HepG2 (cell line): ENCODE data around the gene ACBD6. TPM values are rescaled to one million over a fixed set of nuclear protein-coding genes. Genes with fewer than 3 reads are reported as not detected.

Source experiments
- ATAC-seq: fragments of 200-7000 bp; cut with Tn5 transposase; 3 replicates; pipeline ENCODE4 v1.9.1; 2020; ENCODE audit warnings: mild to moderate bottlenecking, moderate library complexity
- BruUV-seq: library from RNA; stranded (reverse); fragments of 400-500 nt; replicated peaks from 2 replicates; lab custom pipeline; 2021; lab: Mats Ljungman, UMichigan
- CTCF ChIA-PET: fragments of 300-600 bp; formaldehyde crosslinking; extraction: SDS; loops from one replicate; lab custom pipeline; 2021; ENCODE audit warnings: low total read pairs, inconsistent platforms, low intra/inter-chr PET ratio; lab: Yijun Ruan, JAX
- POLR2A ChIA-PET: fragments of 350-600 bp; sonication (Branson Sonifier 250); formaldehyde crosslinking; loops from one replicate; lab custom pipeline; 2020; ENCODE audit warnings: antibody characterized with exemption, inconsistent platforms; lab: Yijun Ruan, JAX
- DNase-seq: peaks from one replicate; pipeline ENCODE4 v3.0.0-alpha.2; 2015; ENCODE audit warnings: low spot score
- FAIRE-seq: peaks from 3 replicates; lab custom pipeline; 2011; peaks lifted over from hg19 to GRCh38; lab: Jason Lieb, UNC
- H2AFZ ChIP-seq: one replicate; pipeline ENCODE4 v1.6.1; 2011; ENCODE audit warnings: low read length, inconsistent platforms
- H3K27ac ChIP-seq: fragments of 300-600 bp; 3 replicates; pipeline ENCODE4 v1.8.0; 2011; ENCODE audit warnings: mixed run types, mild to moderate bottlenecking, mixed read lengths, low read length, inconsistent platforms; ENCODE audit not compliant: insufficient read depth; ENCODE audit errors: extremely low read length
- H3K27me3 ChIP-seq, 2 experiments: fragments of 200-600 bp in 1 of 2; 2 replicates in 1 of 2; 3 replicates in 1 of 2; pipeline versions ENCODE4 v1.6.0 to v1.8.0; 2011; ENCODE audit warnings: low read length in 2 of 2, mild to moderate bottlenecking in 2 of 2, moderate library complexity in 2 of 2, inconsistent platforms in 1 of 2; ENCODE audit not compliant: insufficient read depth in 2 of 2, control insufficient read depth in 1 of 2
- H3K36me3 ChIP-seq, 2 experiments: fragments of 200-600 bp in 1 of 2; replicated peaks in 1 of 2; 2 replicates in 1 of 2; 3 replicates in 1 of 2; pipeline versions ENCODE4 v1.5.1 to v1.8.0; 2011; ENCODE audit warnings: low read length in 2 of 2, inconsistent platforms in 1 of 2; ENCODE audit not compliant: insufficient read depth in 2 of 2, control insufficient read depth in 1 of 2
- H3K4me1 ChIP-seq: 2 replicates; pipeline ENCODE4 v1.5.1; 2012; ENCODE audit warnings: low read length, inconsistent platforms; ENCODE audit not compliant: insufficient read depth
- H3K4me2 ChIP-seq: 2 replicates; pipeline ENCODE4 v1.6.0; 2011; ENCODE audit warnings: low read depth, low read length, inconsistent platforms
- H3K4me3 ChIP-seq, 3 experiments: fragments of 200-600 bp in 1 of 3; sonication (generic), shearing (Covaris generic) in 1 of 3; replicated peaks in 1 of 3; 2 replicates each; pipeline ENCODE4 v1.5.1; 2011 to 2016; ENCODE audit warnings: low read length in 3 of 3, inconsistent platforms in 2 of 3, low read depth in 2 of 3, mild to moderate bottlenecking in 2 of 3, control low read depth in 1 of 3, mixed read lengths in 1 of 3; ENCODE audit not compliant: insufficient read depth in 1 of 3
- H3K79me2 ChIP-seq: one replicate; pipeline ENCODE4 v1.6.1; 2011; ENCODE audit warnings: low read length, inconsistent platforms; ENCODE audit not compliant: insufficient read depth
- H3K9ac ChIP-seq: 2 replicates; pipeline ENCODE4 v1.6.0; 2011; ENCODE audit warnings: mild to moderate bottlenecking, low read depth, low read length, inconsistent platforms; ENCODE audit not compliant: insufficient read depth
- H3K9me3 ChIP-seq: 2 replicates; pipeline ENCODE4 v1.5.1; 2012; ENCODE audit warnings: mild to moderate bottlenecking, low read length
- H4K20me1 ChIP-seq: 2 replicates; pipeline ENCODE4 v1.6.0; 2011; ENCODE audit warnings: inconsistent platforms, mild to moderate bottlenecking, low read length, moderate library complexity; ENCODE audit not compliant: insufficient read depth
- BRCA1 ChIP-seq: sonication (generic); formaldehyde crosslinking; IDR thresholded peaks from 2 replicates; pipeline ENCODE4 v1.4.0; 2020; ENCODE audit warnings: missing genetic modification reagents
- NRL ChIP-seq: sonication (generic); formaldehyde crosslinking; IDR thresholded peaks from 2 replicates; pipeline ENCODE4 v1.5.0; 2020; ENCODE audit warnings: missing genetic modification reagents, mild to moderate bottlenecking, moderate library complexity, borderline replicate concordance
- RAD21 ChIP-seq: fragments of 450-650 bp; formaldehyde crosslinking; IDR thresholded peaks from 2 replicates; pipeline ENCODE4 v1.5.0; 2020; ENCODE audit warnings: mild to moderate bottlenecking
- U2AF1 ChIP-seq: fragments of 200-400 bp; formaldehyde crosslinking; optimal IDR thresholded peaks from 2 replicates; pipeline ENCODE3; 2017; ENCODE audit warnings: mild to moderate bottlenecking, low read depth, low read length
- ZNF337 ChIP-seq: sonication (generic); formaldehyde crosslinking; IDR thresholded peaks from 2 replicates; pipeline ENCODE4 v1.5.1; 2020; ENCODE audit warnings: missing genetic modification reagents, low read depth, mild to moderate bottlenecking, borderline replicate concordance
- ZNF619 ChIP-seq: sonication (generic); formaldehyde crosslinking; IDR thresholded peaks from 2 replicates; pipeline ENCODE4 v1.4.0; 2020; ENCODE audit warnings: mild to moderate bottlenecking, missing genetic modification reagents
- ZNF652 ChIP-seq: IDR thresholded peaks from 2 replicates; pipeline ENCODE4 v1.6.1; 2016; ENCODE audit warnings: low read depth, borderline replicate concordance
- WGBS: methylation state at CpG from one replicate; pipeline ENCODE4 v1.1.6; 2017; ENCODE audit warnings: low lambda C conversion rate; 5-methylcytosine and 5-hydroxymethylcytosine counted together
- in situ Hi-C: cut with HindIII; loops from 2 replicates; pipeline ENCODE4 v1.10.0; 2017; ENCODE audit warnings: low pct_unique_long_range_greater_than_20kb; ENCODE audit not compliant: extremely low pct_ligation_motif_present
- intact Hi-C: fragments of 100-400 bp; cut with micrococcal nuclease; formaldehyde crosslinking; loops from one replicate; pipeline ENCODE4 v1.10.0; 2022; ENCODE audit not compliant: unreplicated experiment
- polyA plus RNA-seq, 8 experiments: library from polyadenylated mRNA; depleted of rRNA in 3 of 8; stranded (reverse) in 7 of 8; unstranded in 1 of 8; fragments of >200 nt; fragmentation: Illumina TruSeq in 4 of 8; extraction: Trizol in 4 of 8; gene quantifications; 2 replicates each; pipeline versions ENCODE4 v1.2.1 to v1.2.3, GENCODE V29; 2011 to 2016; ENCODE audit warnings: low read depth in 4 of 8, missing spikeins in 1 of 8, mixed read lengths in 1 of 8; ENCODE audit not compliant: insufficient read depth in 1 of 8
- total RNA-seq, 5 experiments: library from RNA; depleted of rRNA; stranded (reverse); fragments of >200 nt; fragmentation: Illumina TruSeq; extraction: Trizol; gene quantifications; 2 replicates each; pipeline ENCODE4 v1.2.3, GENCODE V29; 2016; ENCODE audit warnings: low read depth in 1 of 5
- TF ChIP-seq, protein P1 (sequence below): sonication (generic); formaldehyde crosslinking; IDR thresholded peaks from 2 replicates; pipeline ENCODE4 v1.4.0; 2020; ENCODE audit warnings: mild to moderate bottlenecking, missing genetic modification reagents

The ACBD6 gene
- total and polyA plus RNA-seq, 2 of the 13 experiments (the other 11 are each of a cell fraction or from before 2014, with no cell fraction given), result 33.5 to 47.2 TPM

- no peak for TF ChIP-seq BRCA1 (CRISPR knock-in tag)
Measured at GRCh38 chr1:180261030-180261429, 241.3 kb downstream of the ACBD6 start (continued).

GRCh38 chr1:180260541-180260940, 241.8 kb downstream of the ACBD6 start:
- Histone ChIP-seq H2AFZ (no peak overlapping the region), H3K9me3 (no peaks in the 10 kb centered on the region), H4K20me1 (no peaks in the 10 kb centered on the region), H3K4me3 (no peak overlapping the region), H3K9ac (no peak overlapping the region), H3K79me2 (no peaks in the 10 kb centered on the region), H3K4me1 (peaks cover 15% of the 10 kb centered on the region), H3K36me3 (no peaks in the 10 kb centered on the region), H3K4me2 (no peak overlapping the region), H3K27me3 (peaks cover 8 to 58% of the 10 kb centered on the region in 2 experiments), H3K27ac (no peak overlapping the region)
- WGBS, result 35% methylated on average over 6 of the region's 13 CpGs
- ChIA-PET POLR2A (no interaction called here), CTCF (no interaction called here)
- DNase-seq (no peak), ATAC-seq (no peak), FAIRE-seq (no peak)
- no TSS peak for BruUV-seq
- intact Hi-C loops (no loop called here), in situ Hi-C loops (loop anchor here (10.0 kb wide), 1 partner anchor 76 kb away; no protein-coding TSS in a partner anchor)
- TF ChIP-seq RAD21 (CRISPR knock-in tag), result no peak
- TF ChIP-seq, protein P1, sequence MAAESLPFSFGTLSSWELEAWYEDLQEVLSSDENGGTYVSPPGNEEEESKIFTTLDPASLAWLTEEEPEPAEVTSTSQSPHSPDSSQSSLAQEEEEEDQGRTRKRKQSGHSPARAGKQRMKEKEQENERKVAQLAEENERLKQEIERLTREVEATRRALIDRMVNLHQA (CRISPR knock-in tag), result no peak

DNA sequence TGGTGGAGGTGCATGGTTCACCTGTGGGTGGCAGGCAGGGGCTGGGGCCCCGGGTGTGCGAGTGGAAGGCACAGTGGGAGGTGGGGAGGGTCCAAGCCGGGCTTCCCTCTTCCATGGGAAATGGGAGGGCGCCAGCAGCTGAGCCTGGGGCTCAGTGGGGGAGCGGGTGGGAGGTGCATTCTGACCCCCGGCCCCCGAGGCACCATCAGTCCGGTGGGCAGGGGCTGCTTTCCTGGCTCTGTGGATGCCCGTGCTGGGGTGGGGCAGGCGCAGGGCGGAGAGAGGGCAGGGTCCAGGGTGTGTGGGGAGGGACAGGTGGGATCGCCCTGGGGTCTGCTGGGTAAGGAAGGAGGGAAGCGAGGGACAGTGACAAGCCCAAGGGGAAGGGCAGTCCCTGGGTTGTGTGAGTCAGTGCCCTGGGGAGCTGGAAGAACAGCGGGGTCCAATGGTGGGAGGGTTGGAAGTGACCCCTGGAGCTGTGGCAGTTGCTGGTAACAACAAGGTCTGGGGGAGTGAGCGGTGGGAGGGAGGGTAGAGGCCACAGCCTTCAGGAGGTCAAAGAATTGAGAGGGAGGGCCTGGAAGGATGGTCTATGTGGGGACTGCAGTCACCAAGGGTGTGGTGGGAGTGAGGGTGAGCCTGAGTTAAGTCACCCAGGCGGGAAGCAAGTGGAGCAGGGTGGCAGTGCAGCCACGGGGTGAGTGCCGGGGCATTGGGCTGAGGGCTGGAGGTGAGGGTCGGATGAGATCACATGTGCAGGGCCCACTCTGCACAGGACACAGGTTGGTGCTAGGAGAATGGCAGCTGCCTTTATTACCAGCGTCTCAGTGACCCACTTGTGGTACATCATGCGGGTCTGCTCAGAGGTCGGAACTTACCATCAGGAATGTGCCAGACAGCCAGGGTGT, 242.7 kb downstream of the ACBD6 start:
- Histone ChIP-seq H4K20me1 (no peaks in the 10 kb centered on the region), H3K79me2 (no peaks in the 10 kb centered on the region), H3K27me3 (peaks cover 8 to 59% of the 10 kb centered on the region in 2 experiments)
- CTCF ChIA-PET, result no interaction called here
- TF ChIP-seq U2AF1, result no peak
- TF ChIP-seq NRL (CRISPR knock-in tag), result no peak
- TF ChIP-seq ZNF337 (CRISPR knock-in tag), result no peak
- TF ChIP-seq ZNF619 (CRISPR knock-in tag), result no peak
- TF ChIP-seq ZNF652 (CRISPR knock-in tag), result no peak
- TF ChIP-seq, all 625 proteins: peak for 0
- DNase-seq (no peak), ATAC-seq (no peak), FAIRE-seq (no peak)
- H3K9me3 ChIP-seq, result no peaks in the 10 kb centered on the region
- no peak overlapping the region for H3K4me2 ChIP-seq
- no peak overlapping the region for H3K4me3 ChIP-seq
- intact Hi-C loops, result no loop called here
- in situ Hi-C loops, result loop anchor here (5.0 to 10.0 kb wide), 2 partner anchors 52 to 75 kb away; no protein-coding TSS in a partner anchor
- 46% methylated on average over 18 of the region's 22 CpGs for WGBS
- no peak overlapping the region for H2AFZ ChIP-seq
- POLR2A ChIA-PET, result no interaction called here
- no TSS peak for BruUV-seq
- H3K27ac ChIP-seq, result no peak overlapping the region
- no peak overlapping the region for H3K9ac ChIP-seq
- peaks cover 24% of the 10 kb centered on the region for H3K4me1 ChIP-seq
- no peaks in the 10 kb centered on the region for H3K36me3 ChIP-seq
